Liver (tissue), 9 donors: ENCODE measurements around the gene ERGIC1. TPM values are rescaled to one million over a fixed set of nuclear protein-coding genes. Genes with fewer than 3 reads are reported as not detected.

Experiments
- DNase-seq: peaks from one replicate; pipeline ENCODE4 v3.0.0-alpha.2; 2017; ENCODE audit warnings: low spot score
- H3K27ac ChIP-seq, 2 donors: one replicate each; pipeline ENCODE4 v1.7.0; 2013; ENCODE audit warnings: inconsistent platforms in 2 of 2, low read length in 2 of 2, control low read depth in 1 of 2, low read depth in 1 of 2, mild to moderate bottlenecking in 1 of 2
- H3K27me3 ChIP-seq, 4 donors: one replicate each; pipeline versions ENCODE4 v1.6.1 to v1.7.0; 2013; ENCODE audit warnings: low read length in 3 of 4, inconsistent platforms in 1 of 4, mild to moderate bottlenecking in 1 of 4, moderate library complexity in 1 of 4; ENCODE audit not compliant: control insufficient read depth in 4 of 4, insufficient read depth in 4 of 4
- H3K36me3 ChIP-seq, 4 donors: one replicate each; pipeline versions ENCODE4 v1.6.1 to v1.7.0; 2013; ENCODE audit warnings: low read length in 3 of 4, mild to moderate bottlenecking in 3 of 4, low read depth in 1 of 4, moderate library complexity in 1 of 4; ENCODE audit not compliant: control insufficient read depth in 4 of 4, insufficient read depth in 3 of 4
- H3K4me1 ChIP-seq, 4 donors: one replicate each; pipeline versions ENCODE4 v1.6.1 to v1.7.0; 2013; ENCODE audit warnings: low read length in 3 of 4, mild to moderate bottlenecking in 3 of 4, moderate library complexity in 1 of 4; ENCODE audit not compliant: control insufficient read depth in 4 of 4, insufficient read depth in 4 of 4
- H3K4me3 ChIP-seq, 3 donors: one replicate each; pipeline versions ENCODE4 v1.6.1 to v1.7.0; 2013; ENCODE audit warnings: low read length in 3 of 3, control low read depth in 1 of 3, low read depth in 1 of 3, mild to moderate bottlenecking in 1 of 3
- H3K9ac ChIP-seq, 2 donors: one replicate each; pipeline ENCODE4 v1.7.0; 2013; ENCODE audit warnings: low read length in 2 of 2, mild to moderate bottlenecking in 2 of 2, moderate library complexity in 2 of 2, control low read depth in 1 of 2, low read depth in 1 of 2
- H3K9me3 ChIP-seq, 4 donors: one replicate each; pipeline versions ENCODE4 v1.6.1 to v1.7.0; 2013; ENCODE audit warnings: low read length in 3 of 4; ENCODE audit not compliant: control insufficient read depth in 4 of 4
- CTCF ChIP-seq: fragments of 150-350 bp; IDR thresholded peaks from 2 replicates; pipeline ENCODE4 v1.5.1; 2017; ENCODE audit warnings: improper control_type of control experiment, low read depth, low read length; ENCODE audit not compliant: missing input control
- EGR1 ChIP-seq, 2 donors: IDR thresholded peaks; 2 replicates each; pipeline ENCODE4 v1.6.1; 2016 to 2018; ENCODE audit warnings: antibody characterized with exemption in 2 of 2, low read depth in 2 of 2
- GABPA ChIP-seq, 2 donors: IDR thresholded peaks in 1 of 2; conservative IDR thresholded peaks in 1 of 2; 2 replicates each; pipeline ENCODE4 v1.6.1; 2016; ENCODE audit warnings: antibody characterized with exemption in 2 of 2, mild to moderate bottlenecking in 1 of 2, moderate library complexity in 1 of 2
- NR2F2 ChIP-seq: IDR thresholded peaks from 2 replicates; pipeline ENCODE4 v1.6.1; 2016; ENCODE audit warnings: antibody characterized with exemption
- RAD21 ChIP-seq, 2 donors: IDR thresholded peaks; 2 replicates each; pipeline ENCODE4 v1.6.1; 2016; ENCODE audit warnings: antibody characterized with exemption in 2 of 2, mild to moderate bottlenecking in 2 of 2
- REST ChIP-seq: IDR thresholded peaks from 2 replicates; pipeline ENCODE4 v1.6.1; 2016; ENCODE audit warnings: antibody characterized with exemption, mild to moderate bottlenecking
- SP1 ChIP-seq: IDR thresholded peaks from 2 replicates; pipeline ENCODE4 v1.6.1; 2018; ENCODE audit warnings: antibody characterized with exemption, mild to moderate bottlenecking
- YY1 ChIP-seq: IDR thresholded peaks from 2 replicates; pipeline ENCODE4 v1.6.1; 2016; ENCODE audit warnings: antibody characterized with exemption, mild to moderate bottlenecking
- WGBS: extraction: QIAGEN DNeasy Blood & Tissue Kit; methylation state at CpG from one replicate; pipeline ENCODE4 v1.1.7; 2013; 5-methylcytosine and 5-hydroxymethylcytosine counted together
- polyA plus RNA-seq, 2 donors: library from polyadenylated mRNA; stranded (reverse) in 1 of 2; unstranded in 1 of 2; fragments of 200-250 nt in 1 of 2; fragments of >200 nt in 1 of 2; fragmentation: Nextera tagmentation in 1 of 2; extraction: Ambion mirVana in 1 of 2; gene quantifications; one replicate each; pipeline versions ENCODE4 v1.2.1 to v1.2.3, GENCODE V29; 2013 to 2015
- total RNA-seq, 2 donors: library from RNA; depleted of rRNA; stranded (reverse); fragments of >200 nt; gene quantifications; one replicate each; pipeline ENCODE4 v1.2.3, GENCODE V29; 2014
- TF ChIP-seq, protein P1 (sequence below): IDR thresholded peaks from 2 replicates; pipeline ENCODE4 v1.6.1; 2016; ENCODE audit warnings: antibody characterized with exemption
- TF ChIP-seq, protein P2 (sequence below): IDR thresholded peaks from 2 replicates; pipeline ENCODE4 v1.6.1; 2016; ENCODE audit warnings: antibody characterized with exemption
- donor health status: healthy.
- donor health status: healthy.
- donor health status: healthy.
- donor health status: healthy.
- donor health status: healthy.

ERGIC1 gene
- total and polyA plus RNA-seq, 4 donors: 45.4 to 155 (median 101) TPM

GRCh38 chr5:172827841-172828240 is 6.2 kb upstream of the ERGIC1 start:
- Histone ChIP-seq H3K9ac (no peak overlapping the region), H3K36me3 (no peaks in the 10 kb centered on the region), H3K9me3 (peaks cover 0 to 2% (median 0%) of the 10 kb centered on the region in 4 donors), H3K27ac (no peak overlapping the region), H3K4me1 (peaks cover 0 to 7% (median 4%) of the 10 kb centered on the region in 4 donors), H3K27me3 (no peaks in the 10 kb centered on the region), H3K4me3 (no peak overlapping the region)
- DNase-seq: no peak
- 81% methylated on average over 2 of the region's 2 CpGs for WGBS
- TF ChIP-seq SP1 (no peak), CTCF (no peak), GABPA (IDR thresholded peaks at IDR 0.05 in 1 of 2, conservative IDR thresholded peaks at IDR 0.05 in 1 of 2) (no peak)
- TF ChIP-seq, protein P1, sequence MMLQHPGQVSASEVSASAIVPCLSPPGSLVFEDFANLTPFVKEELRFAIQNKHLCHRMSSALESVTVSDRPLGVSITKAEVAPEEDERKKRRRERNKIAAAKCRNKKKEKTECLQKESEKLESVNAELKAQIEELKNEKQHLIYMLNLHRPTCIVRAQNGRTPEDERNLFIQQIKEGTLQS: no peak

GRCh38 chr5:172828911-172829431 is 5.1 kb upstream of the ERGIC1 start:
- Histone ChIP-seq H3K9ac (no peak overlapping the region), H3K4me1 (peaks cover 3 to 14% (median 8%) of the 10 kb centered on the region in 4 donors), H3K27ac (no peak overlapping the region), H3K27me3 (no peaks in the 10 kb centered on the region), H3K9me3 (peaks cover 0 to 2% (median 0%) of the 10 kb centered on the region in 4 donors), H3K36me3 (no peaks in the 10 kb centered on the region), H3K4me3 (no peak overlapping the region)
- WGBS: 81% methylated on average over 6 of the region's 6 CpGs
- TF ChIP-seq NR2F2 (no peak), EGR1 (IDR thresholded peaks at IDR 0.05; ENCODE audit: low read depth in 2 of 2) (no peak), YY1 (no peak), CTCF (no peak), REST (no peak), RAD21 (IDR thresholded peaks at IDR 0.05) (no peak)
- TF ChIP-seq, protein P2, sequence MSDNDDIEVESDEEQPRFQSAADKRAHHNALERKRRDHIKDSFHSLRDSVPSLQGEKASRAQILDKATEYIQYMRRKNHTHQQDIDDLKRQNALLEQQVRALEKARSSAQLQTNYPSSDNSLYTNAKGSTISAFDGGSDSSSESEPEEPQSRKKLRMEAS: no peak
- DNase-seq: no peak
